ENCODE data around the gene UBE2S. TPM values are rescaled to one million over a fixed set of nuclear protein-coding genes. Genes with fewer than 3 reads are reported as not detected.

Gene UBE2S
- total RNA-seq, 1 donor from 2014 or later = 38.2 TPM

- peak; percentile 58 for DNase-seq (ENCODE audit: low read depth)
- FAIRE-seq = no peak
- H3K27me3 ChIP-seq (ENCODE audit: control insufficient read depth, insufficient read depth, low read length) = peaks cover 2% of the 10 kb centered on the region
- H3K36me3 ChIP-seq (ENCODE audit: control insufficient read depth, insufficient read depth, low read length) = no peaks in the 10 kb centered on the region
- peak overlapping the region; percentile 45 for H3K4me3 ChIP-seq (ENCODE audit: low read depth, low read length)
- TF ChIP-seq CTCF (IDR thresholded peaks at IDR 0.05; ENCODE audit: insufficient read depth, low read length, severe bottlenecking) = no peak
These were observed 37.8 kb downstream of the UBE2S start for GRCh38 chr19:55369653-55370304.

GRCh38 chr19:55368701-55369563 is 38.7 kb downstream of the UBE2S start:
- Histone ChIP-seq H3K4me3 (ENCODE audit: low read depth, low read length) (peak overlapping the region; percentile 18), H3K36me3 (ENCODE audit: control insufficient read depth, insufficient read depth, low read length) (no peaks in the 10 kb centered on the region), H3K27me3 (ENCODE audit: control insufficient read depth, insufficient read depth, low read length) (peaks cover 2% of the 10 kb centered on the region)
- FAIRE-seq (no peak), DNase-seq (ENCODE audit: low read depth) (peak; percentile 50)
- no peak for TF ChIP-seq CTCF (IDR thresholded peaks at IDR 0.05; ENCODE audit: insufficient read depth, low read length, severe bottlenecking)

- peaks cover 2% of the 10 kb centered on the region for H3K27me3 ChIP-seq (ENCODE audit: control insufficient read depth, insufficient read depth, low read length)
- DNase-seq (ENCODE audit: low read depth) (no peak), FAIRE-seq (no peak)
- no peak for TF ChIP-seq CTCF (IDR thresholded peaks at IDR 0.05; ENCODE audit: insufficient read depth, low read length, severe bottlenecking)
- H3K36me3 ChIP-seq (ENCODE audit: control insufficient read depth, insufficient read depth, low read length) = no peaks in the 10 kb centered on the region
- H3K4me3 ChIP-seq (ENCODE audit: low read depth, low read length) = no peak overlapping the region
These were observed 39.5 kb downstream of the UBE2S start for GRCh38 chr19:55368106-55368505.

- Histone ChIP-seq H3K27me3 (ENCODE audit: control insufficient read depth, insufficient read depth, low read length) (peaks cover under 1% of the 10 kb centered on the region), H3K4me3 (ENCODE audit: low read depth, low read length) (no peak overlapping the region), H3K36me3 (ENCODE audit: control insufficient read depth, insufficient read depth, low read length) (no peaks in the 10 kb centered on the region)
- FAIRE-seq (no peak), DNase-seq (ENCODE audit: low read depth) (no peak)
- no peak for TF ChIP-seq CTCF (IDR thresholded peaks at IDR 0.05; ENCODE audit: insufficient read depth, low read length, severe bottlenecking)
These were observed 40.8 kb downstream of the UBE2S start for GRCh38 chr19:55366790-55367189.

- H3K27me3 ChIP-seq (ENCODE audit: control insufficient read depth, insufficient read depth, low read length) = no peaks in the 10 kb centered on the region
- TF ChIP-seq CTCF (IDR thresholded peaks at IDR 0.05; ENCODE audit: insufficient read depth, low read length, severe bottlenecking) = no peak
- no peaks in the 10 kb centered on the region for H3K36me3 ChIP-seq (ENCODE audit: control insufficient read depth, insufficient read depth, low read length)
- no peak for FAIRE-seq
- no peak for DNase-seq (ENCODE audit: low read depth)
- no peak overlapping the region for H3K4me3 ChIP-seq (ENCODE audit: low read depth, low read length)
These were observed 41.6 kb downstream of the UBE2S start for GRCh38 chr19:55365964-55366363.
